Ishikawa (cell line): ENCODE measurements around the gene FUBP1.

Experiments used
- CEBPB ChIP-seq: IDR thresholded peaks from 2 replicates; pipeline ENCODE4 v1.6.1; 2012
- CREB1 ChIP-seq: IDR thresholded peaks from 2 replicates; pipeline ENCODE4 v1.6.1; 2012; ENCODE audit warnings: low read depth
- EGR1 ChIP-seq: IDR thresholded peaks from 2 replicates; pipeline ENCODE4 v1.6.1; 2012
- EP300 ChIP-seq: IDR thresholded peaks from 2 replicates; pipeline ENCODE4 v1.6.1; 2012; ENCODE audit warnings: borderline replicate concordance
- FOXM1 ChIP-seq: IDR thresholded peaks from 2 replicates; pipeline ENCODE4 v1.6.1; 2012; ENCODE audit warnings: low read depth, borderline replicate concordance
- MAX ChIP-seq: IDR thresholded peaks from 2 replicates; pipeline ENCODE4 v1.6.1; 2012
- NFIC ChIP-seq: IDR thresholded peaks from 2 replicates; pipeline ENCODE4 v1.6.1; 2012
- RAD21 ChIP-seq: IDR thresholded peaks from 2 replicates; pipeline ENCODE4 v1.6.1; 2012; ENCODE audit warnings: low read depth
- REST ChIP-seq: IDR thresholded peaks from 2 replicates; pipeline ENCODE4 v1.6.1; 2012; ENCODE audit warnings: low read depth, mild to moderate bottlenecking
- TAF1 ChIP-seq: IDR thresholded peaks from 2 replicates; pipeline ENCODE4 v1.6.1; 2012; ENCODE audit warnings: low read depth, mild to moderate bottlenecking
- TCF12 ChIP-seq: IDR thresholded peaks from 2 replicates; pipeline ENCODE4 v1.6.1; 2012; ENCODE audit warnings: low read depth
- TEAD4 ChIP-seq: IDR thresholded peaks from 2 replicates; pipeline ENCODE4 v1.6.1; 2012
- USF1 ChIP-seq: IDR thresholded peaks from 2 replicates; pipeline ENCODE4 v1.6.1; 2012
- YY1 ChIP-seq: IDR thresholded peaks from 2 replicates; pipeline ENCODE4 v1.6.1; 2012; ENCODE audit warnings: low read depth
- ZBTB7A ChIP-seq: IDR thresholded peaks from 2 replicates; pipeline ENCODE4 v1.6.1; 2012; ENCODE audit warnings: low read depth

FUBP1 gene

GRCh38 chr1:77978969-77979876 is at the start of gene FUBP1:
Gene FUBP1, minus strand, starts transcription at chr1:77979072. Its CDS starts 68 bp downstream, at chr1:77979004.
- TF ChIP-seq CEBPB, result no peak
- TF ChIP-seq NFIC, result no peak; the same call in 1 of the 2 replicates
- no peak for TF ChIP-seq ZBTB7A
- TF ChIP-seq RAD21, result peak; percentile 27; the same call in 1 of the 2 replicates
- no peak for TF ChIP-seq EP300
- peak; percentile 12; the same call in 1 of the 2 replicates for TF ChIP-seq MAX
- TF ChIP-seq USF1, result no peak
- no peak for TF ChIP-seq EGR1
- TF ChIP-seq TCF12, result no peak; the same call in 1 of the 2 replicates
- TF ChIP-seq FOXM1, result no peak
- TF ChIP-seq TEAD4, result peak; percentile 26
- no peak for TF ChIP-seq REST
- peak; percentile 73 for TF ChIP-seq TAF1
- TF ChIP-seq CREB1, result no peak
- peak; percentile 92 for TF ChIP-seq YY1

- no peak for TF ChIP-seq USF1
- no peak for TF ChIP-seq ZBTB7A
- TF ChIP-seq CEBPB, result no peak
- no peak for TF ChIP-seq FOXM1
- TF ChIP-seq EP300, result no peak
- TF ChIP-seq YY1, result no peak
- TF ChIP-seq TCF12, result no peak
- TF ChIP-seq REST, result no peak
- no peak for TF ChIP-seq EGR1
- TF ChIP-seq TEAD4, result no peak
- no peak for TF ChIP-seq MAX
- TF ChIP-seq TAF1, result no peak
These were observed 40.2 kb upstream of the FUBP1 start for GRCh38 chr1:78019024-78019423.

GRCh38 chr1:78015148-78015547 is 36.3 kb upstream of the FUBP1 start:
- TF ChIP-seq MAX, result no peak
- no peak for TF ChIP-seq CREB1
- TF ChIP-seq YY1, result no peak
- no peak for TF ChIP-seq ZBTB7A
- no peak for TF ChIP-seq NFIC
- TF ChIP-seq TEAD4, result no peak
- TF ChIP-seq TAF1, result no peak
- no peak for TF ChIP-seq REST
- no peak for TF ChIP-seq RAD21
- no peak for TF ChIP-seq CEBPB
- no peak for TF ChIP-seq EGR1
- TF ChIP-seq EP300, result no peak
- no peak for TF ChIP-seq TCF12
- TF ChIP-seq FOXM1, result no peak
- TF ChIP-seq USF1, result no peak
